HL-60 (cell line): ENCODE results near the gene TAPT1.

ENCODE experiments used
- DNase-seq, 2 experiments: peaks; one replicate each; pipeline ENCODE4 v3.0.0-alpha.2; 2010 to 2020; ENCODE audit warnings: low read depth in 1 of 2, low spot score in 1 of 2
- H3K27ac ChIP-seq: fragments of 250-450 bp; sonication (Bioruptor Pico); replicated peaks from 2 replicates; pipeline ENCODE4 v1.5.1; 2020; ENCODE audit warnings: mild to moderate bottlenecking, moderate library complexity
- H3K27me3 ChIP-seq: fragments of 250-450 bp; sonication (Bioruptor Pico); 2 replicates; pipeline ENCODE4 v1.5.1; 2021; ENCODE audit warnings: mild to moderate bottlenecking, moderate library complexity; ENCODE audit not compliant: insufficient read depth, poor library complexity, severe bottlenecking
- H3K4me3 ChIP-seq: replicated peaks from 2 replicates; pipeline ENCODE4 v1.5.1; 2011; ENCODE audit warnings: mild to moderate bottlenecking, control low read depth, low read length; ENCODE audit not compliant: insufficient read depth
- CTCF ChIP-seq: IDR thresholded peaks from one replicate; pipeline ENCODE4 v1.5.1; 2011; ENCODE audit warnings: low read length, control low read depth, inconsistent platforms; ENCODE audit not compliant: insufficient read depth
- GABPA ChIP-seq: IDR thresholded peaks from 2 replicates; pipeline ENCODE4 v1.6.1; 2012; ENCODE audit warnings: low read depth
- POLR2AphosphoS5 ChIP-seq: IDR thresholded peaks from 2 replicates; pipeline ENCODE4 v1.6.1; 2012; ENCODE audit warnings: low read depth
- SPI1 ChIP-seq: IDR thresholded peaks from 2 replicates; pipeline ENCODE4 v1.6.1; 2012; ENCODE audit warnings: low read depth, mild to moderate bottlenecking, borderline replicate concordance
- TF ChIP-seq, protein P1 (sequence below): IDR thresholded peaks from 2 replicates; pipeline ENCODE4 v1.6.1; 2012; ENCODE audit warnings: low read depth; ENCODE audit not compliant: insufficient replicate concordance

Gene TAPT1

GRCh38 chr4:16230308-16230707 is 4.0 kb upstream of the TAPT1 start:
- H3K27me3 ChIP-seq = no peaks in the 10 kb centered on the region
- H3K4me3 ChIP-seq = no peak overlapping the region
- DNase-seq = no peak
- TF ChIP-seq, protein P1, sequence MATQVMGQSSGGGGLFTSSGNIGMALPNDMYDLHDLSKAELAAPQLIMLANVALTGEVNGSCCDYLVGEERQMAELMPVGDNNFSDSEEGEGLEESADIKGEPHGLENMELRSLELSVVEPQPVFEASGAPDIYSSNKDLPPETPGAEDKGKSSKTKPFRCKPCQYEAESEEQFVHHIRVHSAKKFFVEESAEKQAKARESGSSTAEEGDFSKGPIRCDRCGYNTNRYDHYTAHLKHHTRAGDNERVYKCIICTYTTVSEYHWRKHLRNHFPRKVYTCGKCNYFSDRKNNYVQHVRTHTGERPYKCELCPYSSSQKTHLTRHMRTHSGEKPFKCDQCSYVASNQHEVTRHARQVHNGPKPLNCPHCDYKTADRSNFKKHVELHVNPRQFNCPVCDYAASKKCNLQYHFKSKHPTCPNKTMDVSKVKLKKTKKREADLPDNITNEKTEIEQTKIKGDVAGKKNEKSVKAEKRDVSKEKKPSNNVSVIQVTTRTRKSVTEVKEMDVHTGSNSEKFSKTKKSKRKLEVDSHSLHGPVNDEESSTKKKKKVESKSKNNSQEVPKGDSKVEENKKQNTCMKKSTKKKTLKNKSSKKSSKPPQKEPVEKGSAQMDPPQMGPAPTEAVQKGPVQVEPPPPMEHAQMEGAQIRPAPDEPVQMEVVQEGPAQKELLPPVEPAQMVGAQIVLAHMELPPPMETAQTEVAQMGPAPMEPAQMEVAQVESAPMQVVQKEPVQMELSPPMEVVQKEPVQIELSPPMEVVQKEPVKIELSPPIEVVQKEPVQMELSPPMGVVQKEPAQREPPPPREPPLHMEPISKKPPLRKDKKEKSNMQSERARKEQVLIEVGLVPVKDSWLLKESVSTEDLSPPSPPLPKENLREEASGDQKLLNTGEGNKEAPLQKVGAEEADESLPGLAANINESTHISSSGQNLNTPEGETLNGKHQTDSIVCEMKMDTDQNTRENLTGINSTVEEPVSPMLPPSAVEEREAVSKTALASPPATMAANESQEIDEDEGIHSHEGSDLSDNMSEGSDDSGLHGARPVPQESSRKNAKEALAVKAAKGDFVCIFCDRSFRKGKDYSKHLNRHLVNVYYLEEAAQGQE = no peak
- H3K27ac ChIP-seq = no peak overlapping the region; the same call in 1 of the 2 replicates

DNA sequence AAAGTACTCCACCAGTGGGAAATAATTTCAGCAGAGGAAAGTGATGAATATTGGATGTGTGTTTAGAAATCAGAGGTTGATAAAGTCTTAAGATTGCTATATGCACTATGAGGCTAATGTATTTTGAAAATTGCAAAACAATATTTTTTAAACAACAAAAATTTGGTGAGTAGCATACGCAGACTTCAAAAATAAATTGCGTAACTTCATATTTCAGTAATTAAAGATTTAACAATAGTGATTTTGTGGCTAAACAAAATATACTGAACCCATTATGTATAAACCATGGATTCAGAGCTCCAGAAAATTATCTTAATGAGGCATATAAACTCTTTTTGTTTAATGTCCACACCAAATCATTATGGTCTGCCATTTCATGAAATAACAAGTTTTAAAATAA is 3.3 kb upstream of the TAPT1 start:
- TF ChIP-seq POLR2AphosphoS5 (no peak), SPI1 (no peak), GABPA (no peak), CTCF (no peak)
- TF ChIP-seq, protein P1 = no peak
- no peak overlapping the region for H3K27ac ChIP-seq
- H3K27me3 ChIP-seq = no peaks in the 10 kb centered on the region
- no peak for DNase-seq
- no peak overlapping the region for H3K4me3 ChIP-seq

DNA sequence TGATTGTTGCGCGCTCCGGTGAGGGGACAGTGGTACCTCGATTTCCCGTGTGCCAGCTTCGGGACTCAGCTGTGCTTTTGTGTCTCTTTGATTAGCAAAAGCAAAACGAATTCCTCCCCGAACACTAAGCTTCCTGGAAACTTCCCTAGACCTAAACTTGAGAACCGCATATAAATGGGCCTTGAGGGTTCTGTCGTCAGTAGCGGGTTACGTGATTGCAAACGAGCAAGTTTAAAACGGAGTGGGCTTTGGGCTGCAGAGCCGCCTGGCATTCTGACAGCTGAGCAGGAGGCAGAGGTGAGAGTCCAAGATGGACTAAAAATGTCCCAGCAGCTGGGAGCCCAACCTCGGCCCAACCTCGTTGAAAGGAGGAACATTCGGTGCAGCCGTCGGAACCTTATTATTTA is 1.2 kb upstream of the TAPT1 start:
- peak overlapping the region; percentile 91 for H3K27ac ChIP-seq
- H3K4me3 ChIP-seq = peak overlapping the region; percentile 73
- TF ChIP-seq GABPA = no peak
- TF ChIP-seq, protein P1 = peak; percentile 5
- TF ChIP-seq POLR2AphosphoS5 = no peak
- H3K27me3 ChIP-seq = no peaks in the 10 kb centered on the region
- peak in 1 of 2 experiments; percentile 20 for DNase-seq

DNA sequence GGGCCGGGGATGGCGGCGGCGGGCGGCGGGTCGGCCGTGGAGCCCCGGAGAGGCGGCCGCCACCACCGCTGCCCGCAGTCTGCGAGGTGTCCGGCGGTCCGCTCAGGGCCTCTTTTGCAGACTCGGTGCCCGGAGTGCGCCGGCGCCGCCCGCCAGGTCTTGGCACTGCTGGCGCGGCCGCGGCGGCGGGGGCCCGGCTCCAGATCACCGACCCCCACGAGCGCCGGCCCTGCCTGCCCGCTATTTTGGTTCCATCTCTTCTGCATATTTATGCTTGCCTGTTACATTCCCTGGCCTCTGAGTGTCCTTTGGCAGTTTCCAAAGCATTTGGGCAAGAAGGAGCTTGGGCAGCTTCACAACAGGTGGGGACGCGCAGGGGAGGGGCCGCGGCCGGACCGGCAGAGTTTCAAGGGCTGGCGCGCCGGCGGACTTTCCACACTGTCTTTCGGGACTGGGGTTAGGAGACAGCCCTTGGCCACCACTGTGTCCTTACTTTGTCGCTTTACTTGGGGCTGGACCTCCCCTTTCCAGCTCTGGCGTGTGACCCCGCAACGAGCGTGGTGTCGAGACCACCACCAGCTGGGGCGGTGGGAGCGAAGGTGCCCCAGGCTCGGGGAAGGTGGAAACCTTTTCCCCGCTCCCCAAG is 668 bp upstream of the TAPT1 start:
- DNase-seq = peak in 1 of 2 experiments; percentile 47
- H3K27ac ChIP-seq = peak overlapping the region; percentile 91
- peak overlapping the region; percentile 73 for H3K4me3 ChIP-seq
- TF ChIP-seq POLR2AphosphoS5 (0 out of 2 replicates have a peak, but pooled peaks have one; percentile 17), SPI1 (no peak)
- TF ChIP-seq, protein P1 = peak; percentile 11
- H3K27me3 ChIP-seq = no peaks in the 10 kb centered on the region
